Measurements from ENCODE around the gene SSTR3. TPM values are rescaled to one million over a fixed set of nuclear protein-coding genes. Genes with fewer than 3 reads are reported as not detected.

SSTR3 gene
- total RNA-seq, 2 experiments from 2014 or later = 0.25 to 0.30 TPM

DNA sequence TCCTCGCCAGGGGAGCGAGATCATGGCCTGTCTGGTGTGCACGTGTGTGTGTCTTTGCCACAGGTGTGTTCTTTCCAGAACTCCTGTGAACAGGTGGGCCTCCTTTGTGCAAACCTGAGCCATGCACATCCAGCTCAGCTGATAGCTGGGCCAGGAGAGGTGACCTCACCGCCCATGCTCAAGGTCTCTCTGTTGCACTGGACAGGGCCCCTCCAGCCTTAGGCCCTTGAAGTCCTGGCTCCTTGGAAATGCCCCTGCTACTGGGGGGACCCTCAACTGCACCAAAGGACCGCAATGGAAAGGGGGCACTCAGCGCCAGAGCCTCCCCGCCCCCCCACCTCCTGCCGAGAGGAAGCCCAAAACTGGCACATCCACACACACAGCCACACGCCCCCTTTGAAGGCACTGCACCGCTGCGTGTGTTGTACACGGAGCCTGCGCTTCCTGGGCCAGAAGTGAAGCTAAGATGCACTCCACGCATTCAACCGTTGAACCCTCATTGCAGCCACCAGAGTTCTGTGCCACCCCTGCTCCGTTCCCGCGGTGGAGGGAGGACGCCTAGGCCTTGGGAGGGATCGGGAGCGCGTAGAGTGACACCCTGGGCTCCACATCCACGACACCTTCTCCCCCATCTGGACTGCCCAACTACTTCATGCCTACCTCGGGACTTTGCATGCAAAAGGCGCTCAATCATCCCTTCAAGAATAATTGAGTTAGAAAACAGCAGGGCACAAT is 46.2 kb downstream of the SSTR3 start:
- Histone ChIP-seq H3K36me3 (ENCODE audit: insufficient read depth, low read length) (no peaks in the 10 kb centered on the region), H4K20me1 (ENCODE audit: insufficient read depth, low read length) (no peaks in the 10 kb centered on the region), H3K27ac (ENCODE audit: low read depth, low read length, poor library complexity, severe bottlenecking) (no peak overlapping the region), H3K9me2 (ENCODE audit: insufficient read depth, low read length) (no peaks in the 10 kb centered on the region), H3K4me1 (ENCODE audit: insufficient read depth, low read length, poor library complexity, severe bottlenecking) (peaks cover 3% of the 10 kb centered on the region), H3K4me3 (ENCODE audit: low read depth, low read length, poor library complexity, severe bottlenecking) (no peak overlapping the region), H3K9me3 (ENCODE audit: low read length) (peaks cover 11% of the 10 kb centered on the region; the same call in 1 of the 2 replicates), H3K4me2 (ENCODE audit: low read length) (no peak overlapping the region), H2AFZ (ENCODE audit: low read length) (no peak overlapping the region), H3K79me2 (ENCODE audit: insufficient read depth, low read depth, low read length) (no peaks in the 10 kb centered on the region)
- TF ChIP-seq, protein P1, sequence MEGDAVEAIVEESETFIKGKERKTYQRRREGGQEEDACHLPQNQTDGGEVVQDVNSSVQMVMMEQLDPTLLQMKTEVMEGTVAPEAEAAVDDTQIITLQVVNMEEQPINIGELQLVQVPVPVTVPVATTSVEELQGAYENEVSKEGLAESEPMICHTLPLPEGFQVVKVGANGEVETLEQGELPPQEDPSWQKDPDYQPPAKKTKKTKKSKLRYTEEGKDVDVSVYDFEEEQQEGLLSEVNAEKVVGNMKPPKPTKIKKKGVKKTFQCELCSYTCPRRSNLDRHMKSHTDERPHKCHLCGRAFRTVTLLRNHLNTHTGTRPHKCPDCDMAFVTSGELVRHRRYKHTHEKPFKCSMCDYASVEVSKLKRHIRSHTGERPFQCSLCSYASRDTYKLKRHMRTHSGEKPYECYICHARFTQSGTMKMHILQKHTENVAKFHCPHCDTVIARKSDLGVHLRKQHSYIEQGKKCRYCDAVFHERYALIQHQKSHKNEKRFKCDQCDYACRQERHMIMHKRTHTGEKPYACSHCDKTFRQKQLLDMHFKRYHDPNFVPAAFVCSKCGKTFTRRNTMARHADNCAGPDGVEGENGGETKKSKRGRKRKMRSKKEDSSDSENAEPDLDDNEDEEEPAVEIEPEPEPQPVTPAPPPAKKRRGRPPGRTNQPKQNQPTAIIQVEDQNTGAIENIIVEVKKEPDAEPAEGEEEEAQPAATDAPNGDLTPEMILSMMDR (conservative IDR thresholded peaks at IDR 0.05; ENCODE audit: low read length) = no peak; the same call in 1 of the 2 replicates
- no peak for TF ChIP-seq EZH2phosphoT487 (IDR thresholded peaks at IDR 0.05; ENCODE audit: borderline replicate concordance, low read depth, low read length)
- ChIA-PET POLR2A (no interaction called here), CTCF (ENCODE audit: unreplicated experiment) (interaction anchor here (0.6 kb wide), 1 partner anchor 17 kb away, joined by 3 read pairs; no protein-coding TSS in a partner anchor)
- no TSS peak for BruUV-seq (replicated peaks)
- intact Hi-C loops (cut with micrococcal nuclease; ENCODE audit: unreplicated experiment) = loop anchor here (1.0 kb wide), 2 partner anchors 32 to 95 kb away; no protein-coding TSS in a partner anchor
- DNase-seq (ENCODE audit: low spot score) = no peak

DNA sequence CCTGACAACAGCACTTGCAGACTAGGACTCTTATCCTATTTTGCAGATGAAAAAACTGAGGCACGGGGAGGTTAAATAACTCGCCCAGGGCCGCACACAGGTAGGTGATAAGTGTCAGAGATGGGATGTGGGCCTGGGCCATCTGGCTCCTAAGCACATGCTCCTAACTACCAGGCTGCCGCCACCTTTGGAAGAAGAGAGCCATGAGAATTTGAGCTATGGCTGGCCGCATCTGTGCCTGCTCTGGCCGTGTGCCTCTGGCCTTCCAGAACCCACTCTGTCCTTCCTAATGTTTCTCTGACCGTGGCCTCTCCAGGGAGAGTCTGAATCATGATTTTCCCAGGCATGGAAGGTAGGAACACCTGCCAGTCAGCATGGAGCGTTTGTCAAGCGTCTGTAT is 47.2 kb downstream of the SSTR3 start:
- intact Hi-C loops (cut with micrococcal nuclease; ENCODE audit: unreplicated experiment) = no loop called here
- no peaks in the 10 kb centered on the region for H3K79me2 ChIP-seq (ENCODE audit: insufficient read depth, low read depth, low read length)
- ChIA-PET POLR2A (interaction anchor here (0.6 kb wide), 1 partner anchor 556 kb away, joined by 3 read pairs; no protein-coding TSS in a partner anchor), CTCF (ENCODE audit: unreplicated experiment) (no interaction called here)
- no peak for DNase-seq (ENCODE audit: low spot score)
- no peaks in the 10 kb centered on the region for H4K20me1 ChIP-seq (ENCODE audit: insufficient read depth, low read length)
- no peak overlapping the region for H3K4me2 ChIP-seq (ENCODE audit: low read length)
- H3K9me3 ChIP-seq (ENCODE audit: low read length) = peaks cover 15% of the 10 kb centered on the region; the same call in 1 of the 2 replicates
- no peaks in the 10 kb centered on the region for H3K36me3 ChIP-seq (ENCODE audit: insufficient read depth, low read length)
- H3K9me2 ChIP-seq (ENCODE audit: insufficient read depth, low read length) = no peaks in the 10 kb centered on the region
- TF ChIP-seq EZH2phosphoT487 (IDR thresholded peaks at IDR 0.05; ENCODE audit: borderline replicate concordance, low read depth, low read length) = no peak
- TF ChIP-seq, protein P1 (conservative IDR thresholded peaks at IDR 0.05; ENCODE audit: low read length) = no peak
- H3K4me1 ChIP-seq (ENCODE audit: insufficient read depth, low read length, poor library complexity, severe bottlenecking) = peaks cover 3% of the 10 kb centered on the region
- BruUV-seq (replicated peaks) = no TSS peak
- no peak overlapping the region for H2AFZ ChIP-seq (ENCODE audit: low read length)
- no peak overlapping the region for H3K4me3 ChIP-seq (ENCODE audit: low read depth, low read length, poor library complexity, severe bottlenecking)
- no peak overlapping the region for H3K27ac ChIP-seq (ENCODE audit: low read depth, low read length, poor library complexity, severe bottlenecking)

DNA sequence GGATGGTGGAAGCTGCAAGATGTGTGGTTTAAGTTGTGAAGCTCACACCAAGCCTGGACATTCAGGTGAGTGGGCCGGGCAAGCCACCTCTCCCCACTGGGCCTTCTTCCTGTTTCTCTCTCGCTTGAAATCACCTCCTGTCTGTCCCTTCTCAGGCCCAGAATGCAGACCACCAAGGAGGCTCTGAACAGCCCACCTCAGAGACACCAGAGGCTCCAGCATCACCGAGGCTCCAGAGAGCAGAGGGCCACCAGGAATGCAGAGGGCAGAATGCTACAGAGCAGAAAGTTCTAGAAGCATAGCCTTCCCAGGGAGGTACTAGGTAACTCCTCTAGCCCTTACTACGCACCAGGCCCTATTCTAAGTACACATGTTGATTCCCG is 47.8 kb downstream of the SSTR3 start:
- no peaks in the 10 kb centered on the region for H3K36me3 ChIP-seq (ENCODE audit: insufficient read depth, low read length)
- DNase-seq (ENCODE audit: low spot score) = no peak
- no peak overlapping the region for H3K27ac ChIP-seq (ENCODE audit: low read depth, low read length, poor library complexity, severe bottlenecking)
- no peak for TF ChIP-seq EZH2phosphoT487 (IDR thresholded peaks at IDR 0.05; ENCODE audit: borderline replicate concordance, low read depth, low read length)
- TF ChIP-seq, protein P1 (conservative IDR thresholded peaks at IDR 0.05; ENCODE audit: low read length) = no peak
- no peaks in the 10 kb centered on the region for H3K79me2 ChIP-seq (ENCODE audit: insufficient read depth, low read depth, low read length)
- 0 out of 2 replicates have a peak overlapping the region, but pooled peaks have one; percentile 37 for H2AFZ ChIP-seq (ENCODE audit: low read length)
- intact Hi-C loops (cut with micrococcal nuclease; ENCODE audit: unreplicated experiment) = no loop called here
- H3K9me2 ChIP-seq (ENCODE audit: insufficient read depth, low read length) = no peaks in the 10 kb centered on the region
- peaks cover 15% of the 10 kb centered on the region; the same call in 1 of the 2 replicates for H3K9me3 ChIP-seq (ENCODE audit: low read length)
- H3K4me3 ChIP-seq (ENCODE audit: low read depth, low read length, poor library complexity, severe bottlenecking) = no peak overlapping the region
- peaks cover 3% of the 10 kb centered on the region for H3K4me1 ChIP-seq (ENCODE audit: insufficient read depth, low read length, poor library complexity, severe bottlenecking)
- no peak overlapping the region for H3K4me2 ChIP-seq (ENCODE audit: low read length)
- no peaks in the 10 kb centered on the region for H4K20me1 ChIP-seq (ENCODE audit: insufficient read depth, low read length)
- BruUV-seq (replicated peaks) = no TSS peak
- CTCF ChIA-PET (ENCODE audit: unreplicated experiment) = no interaction called here
- POLR2A ChIA-PET = no interaction called here

Data from OCI-LY7 (cell line).